K562 (cell line): ENCODE results near the gene ZBTB32. TPM values are rescaled to one million over a fixed set of nuclear protein-coding genes. Genes with fewer than 3 reads are reported as not detected.

Experiments used
- BCL6 ChIP-seq: fragments of 250-450 bp; sonication (Bioruptor Pico); IDR thresholded peaks from 2 replicates; pipeline ENCODE4 v1.4.0; 2020
- DNMT1 ChIP-seq: fragments of 450-650 bp; IDR thresholded peaks from 2 replicates; pipeline ENCODE4 v1.6.1; 2016; ENCODE audit warnings: antibody characterized with exemption, mild to moderate bottlenecking
- GATAD2B ChIP-seq: fragments of 450-650 bp; IDR thresholded peaks from 2 replicates; pipeline ENCODE4 v1.6.1; 2017; ENCODE audit warnings: mild to moderate bottlenecking, borderline replicate concordance
- HLTF ChIP-seq: fragments of 450-650 bp; IDR thresholded peaks from 2 replicates; pipeline ENCODE4 v1.6.1; 2016
- HMG20A ChIP-seq: fragments of 450-650 bp; formaldehyde crosslinking; conservative IDR thresholded peaks from 2 replicates; pipeline ENCODE4 v1.4.0; 2020; ENCODE audit warnings: mild to moderate bottlenecking, mixed read lengths
- KDM1A ChIP-seq, 2 experiments: fragments of 450-650 bp; IDR thresholded peaks; 2 replicates each; pipeline ENCODE4 v1.6.1; 2016; ENCODE audit warnings: mild to moderate bottlenecking in 2 of 2
- RBM25 ChIP-seq: fragments of 200-400 bp; formaldehyde crosslinking; IDR thresholded peaks from 2 replicates; pipeline ENCODE4 v1.6.1; 2018; ENCODE audit warnings: low read length, low read depth, moderate library complexity; ENCODE audit not compliant: severe bottlenecking
- RBM39 ChIP-seq: fragments of 200-400 bp; formaldehyde crosslinking; optimal IDR thresholded peaks from 2 replicates; pipeline ENCODE3; 2018; ENCODE audit warnings: low read depth, low read length
- SMARCC2 ChIP-seq: fragments of 450-650 bp; IDR thresholded peaks from 2 replicates; pipeline ENCODE4 v1.6.1; 2017; ENCODE audit warnings: antibody characterized with exemption, moderate library complexity, mild to moderate bottlenecking, low read depth
- ZNF12 ChIP-seq: sonication (generic); formaldehyde crosslinking; IDR thresholded peaks from 2 replicates; pipeline ENCODE4 v1.4.0; 2020; ENCODE audit warnings: mild to moderate bottlenecking, missing genetic modification reagents
- polyA plus RNA-seq, 8 experiments: library from polyadenylated mRNA; depleted of rRNA in 4 of 8; stranded (reverse) in 5 of 8; unstranded in 3 of 8; fragments of >200 nt; fragmentation: Nextera tagmentation in 2 of 8; fragmentation: Illumina TruSeq in 1 of 8; extraction: Ambion mirVana in 2 of 8; extraction: Trizol in 1 of 8; gene quantifications; 2 replicates each; pipeline versions ENCODE4 v1.2.1 to v1.2.3, GENCODE V29; 2011 to 2014; ENCODE audit warnings: inconsistent platforms in 1 of 8, missing spikeins in 1 of 8
- total RNA-seq, 7 experiments: library from RNA; depleted of rRNA in 6 of 7; stranded (reverse); fragments of >200 nt in 6 of 7; fragmentation: Illumina TruSeq in 2 of 7; extraction: Trizol in 2 of 7; gene quantifications; 2 replicates each; pipeline versions ENCODE4 v1.2.1 to v1.2.3, GENCODE V29; 2011 to 2021; ENCODE audit warnings: low replicate concordance in 1 of 7
- TF ChIP-seq, protein P1 (sequence below): IDR thresholded peaks from 2 replicates; pipeline ENCODE4 v1.6.1; 2011; ENCODE audit warnings: borderline replicate concordance, low read depth, mild to moderate bottlenecking, moderate library complexity, low read length; ENCODE audit not compliant: insufficient read depth, poor library complexity, severe bottlenecking
- TF ChIP-seq, protein P2 (sequence below): fragments of 250-450 bp; sonication (Bioruptor Pico); IDR thresholded peaks from 2 replicates; pipeline ENCODE4 v1.5.0; 2022; ENCODE audit warnings: mild to moderate bottlenecking
- TF ChIP-seq, protein P3 (sequence below): fragments of 250-450 bp; sonication (Bioruptor Pico); IDR thresholded peaks from 2 replicates; pipeline ENCODE4 v1.6.1; 2021; ENCODE audit warnings: mild to moderate bottlenecking
- TF ChIP-seq, protein P4 (sequence below): fragments of 200-800 bp; sonication (Bioruptor generic); IDR thresholded peaks from 2 replicates; pipeline ENCODE4 v1.6.1; 2017; ENCODE audit warnings: missing genetic modification characterization, missing compliant biosample characterization
- TF ChIP-seq, protein P5 (sequence below), 2 experiments: fragments of 150-350 bp in 1 of 2; IDR thresholded peaks; 2 replicates each; pipeline ENCODE4 v1.6.1; 2012 to 2016; ENCODE audit warnings: low read depth in 2 of 2, low read length in 2 of 2, mild to moderate bottlenecking in 1 of 2, moderate library complexity in 1 of 2
- TF ChIP-seq, protein P6 (sequence below): sonication (generic); formaldehyde crosslinking; IDR thresholded peaks from 2 replicates; pipeline ENCODE4 v1.9.0; 2022; ENCODE audit warnings: mild to moderate bottlenecking, missing genetic modification reagents

Gene ZBTB32
- total and polyA plus RNA-seq, 9 of the 15 experiments (the other 6 are each of a cell fraction or from before 2014, with no cell fraction given): 0.20 TPM; not detected in 8

DNA sequence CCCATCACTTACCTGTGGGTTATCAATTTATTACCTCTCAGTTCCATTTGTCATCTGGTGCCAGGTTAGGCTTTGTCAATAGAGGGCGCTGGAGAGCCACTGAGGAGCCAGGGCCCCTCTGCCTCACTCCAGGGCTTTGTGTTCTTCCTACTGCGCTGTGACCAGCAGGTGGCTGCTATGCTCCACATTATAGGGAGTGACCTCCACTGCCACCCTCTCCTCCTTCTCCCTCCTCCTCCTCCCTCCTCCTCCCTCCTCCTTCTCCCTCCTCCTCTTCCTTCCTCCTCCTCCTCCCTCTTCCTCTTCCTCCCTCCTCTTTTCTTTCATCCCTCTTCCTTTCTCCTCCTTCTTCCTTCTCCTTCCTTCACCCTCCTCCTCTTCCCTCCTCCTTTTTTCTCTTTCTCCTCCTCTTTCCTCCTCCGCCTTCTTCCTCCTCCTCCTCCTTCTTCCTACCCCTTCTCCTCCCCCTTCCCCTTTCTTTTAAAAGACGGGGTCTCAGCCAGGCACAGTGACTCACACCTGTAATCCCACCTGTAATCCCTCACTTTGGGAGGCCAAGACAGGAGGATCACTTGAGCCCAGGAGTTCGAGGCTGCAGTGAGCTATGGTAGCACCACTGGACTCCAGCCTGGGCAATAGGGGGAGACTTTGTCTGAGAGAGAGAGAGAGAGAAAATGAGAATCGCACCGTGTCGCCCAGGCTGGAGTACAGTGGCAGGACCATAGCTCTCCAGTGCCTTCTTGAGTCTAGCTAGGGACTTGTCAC is 10.3 kb upstream of the ZBTB32 start (continued):
- TF ChIP-seq, protein P1, sequence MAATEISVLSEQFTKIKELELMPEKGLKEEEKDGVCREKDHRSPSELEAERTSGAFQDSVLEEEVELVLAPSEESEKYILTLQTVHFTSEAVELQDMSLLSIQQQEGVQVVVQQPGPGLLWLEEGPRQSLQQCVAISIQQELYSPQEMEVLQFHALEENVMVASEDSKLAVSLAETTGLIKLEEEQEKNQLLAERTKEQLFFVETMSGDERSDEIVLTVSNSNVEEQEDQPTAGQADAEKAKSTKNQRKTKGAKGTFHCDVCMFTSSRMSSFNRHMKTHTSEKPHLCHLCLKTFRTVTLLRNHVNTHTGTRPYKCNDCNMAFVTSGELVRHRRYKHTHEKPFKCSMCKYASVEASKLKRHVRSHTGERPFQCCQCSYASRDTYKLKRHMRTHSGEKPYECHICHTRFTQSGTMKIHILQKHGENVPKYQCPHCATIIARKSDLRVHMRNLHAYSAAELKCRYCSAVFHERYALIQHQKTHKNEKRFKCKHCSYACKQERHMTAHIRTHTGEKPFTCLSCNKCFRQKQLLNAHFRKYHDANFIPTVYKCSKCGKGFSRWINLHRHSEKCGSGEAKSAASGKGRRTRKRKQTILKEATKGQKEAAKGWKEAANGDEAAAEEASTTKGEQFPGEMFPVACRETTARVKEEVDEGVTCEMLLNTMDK: peak; percentile 52
- TF ChIP-seq GATAD2B: no peak
- TF ChIP-seq RBM25: peak; percentile 39
- TF ChIP-seq, protein P2, sequence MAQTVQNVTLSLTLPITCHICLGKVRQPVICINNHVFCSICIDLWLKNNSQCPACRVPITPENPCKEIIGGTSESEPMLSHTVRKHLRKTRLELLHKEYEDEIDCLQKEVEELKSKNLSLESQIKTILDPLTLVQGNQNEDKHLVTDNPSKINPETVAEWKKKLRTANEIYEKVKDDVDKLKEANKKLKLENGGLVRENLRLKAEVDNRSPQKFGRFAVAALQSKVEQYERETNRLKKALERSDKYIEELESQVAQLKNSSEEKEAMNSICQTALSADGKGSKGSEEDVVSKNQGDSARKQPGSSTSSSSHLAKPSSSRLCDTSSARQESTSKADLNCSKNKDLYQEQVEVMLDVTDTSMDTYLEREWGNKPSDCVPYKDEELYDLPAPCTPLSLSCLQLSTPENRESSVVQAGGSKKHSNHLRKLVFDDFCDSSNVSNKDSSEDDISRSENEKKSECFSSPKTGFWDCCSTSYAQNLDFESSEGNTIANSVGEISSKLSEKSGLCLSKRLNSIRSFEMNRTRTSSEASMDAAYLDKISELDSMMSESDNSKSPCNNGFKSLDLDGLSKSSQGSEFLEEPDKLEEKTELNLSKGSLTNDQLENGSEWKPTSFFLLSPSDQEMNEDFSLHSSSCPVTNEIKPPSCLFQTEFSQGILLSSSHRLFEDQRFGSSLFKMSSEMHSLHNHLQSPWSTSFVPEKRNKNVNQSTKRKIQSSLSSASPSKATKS (CRISPR knock-in tag): no peak
- no peak for TF ChIP-seq RBM39
- TF ChIP-seq, protein P3, sequence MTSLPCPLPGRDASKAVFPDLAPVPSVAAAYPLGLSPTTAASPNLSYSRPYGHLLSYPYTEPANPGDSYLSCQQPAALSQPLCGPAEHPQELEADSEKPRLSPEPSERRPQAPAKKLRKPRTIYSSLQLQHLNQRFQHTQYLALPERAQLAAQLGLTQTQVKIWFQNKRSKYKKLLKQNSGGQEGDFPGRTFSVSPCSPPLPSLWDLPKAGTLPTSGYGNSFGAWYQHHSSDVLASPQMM (CRISPR knock-in tag): no peak
- no peak for TF ChIP-seq ZNF12
- no peak for TF ChIP-seq BCL6 (CRISPR knock-in tag)
- TF ChIP-seq SMARCC2: no peak
- TF ChIP-seq DNMT1: no peak
- TF ChIP-seq KDM1A (IDR thresholded peaks at IDR 0.05): peak; percentile 70 to 77; a peak in 3 of 4 replicates
- no peak for TF ChIP-seq HMG20A (CRISPR knock-in tag)
- TF ChIP-seq, protein P4, sequence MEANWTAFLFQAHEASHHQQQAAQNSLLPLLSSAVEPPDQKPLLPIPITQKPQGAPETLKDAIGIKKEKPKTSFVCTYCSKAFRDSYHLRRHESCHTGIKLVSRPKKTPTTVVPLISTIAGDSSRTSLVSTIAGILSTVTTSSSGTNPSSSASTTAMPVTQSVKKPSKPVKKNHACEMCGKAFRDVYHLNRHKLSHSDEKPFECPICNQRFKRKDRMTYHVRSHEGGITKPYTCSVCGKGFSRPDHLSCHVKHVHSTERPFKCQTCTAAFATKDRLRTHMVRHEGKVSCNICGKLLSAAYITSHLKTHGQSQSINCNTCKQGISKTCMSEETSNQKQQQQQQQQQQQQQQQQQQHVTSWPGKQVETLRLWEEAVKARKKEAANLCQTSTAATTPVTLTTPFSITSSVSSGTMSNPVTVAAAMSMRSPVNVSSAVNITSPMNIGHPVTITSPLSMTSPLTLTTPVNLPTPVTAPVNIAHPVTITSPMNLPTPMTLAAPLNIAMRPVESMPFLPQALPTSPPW (CRISPR knock-in tag): peak; percentile 59
- TF ChIP-seq, protein P5, sequence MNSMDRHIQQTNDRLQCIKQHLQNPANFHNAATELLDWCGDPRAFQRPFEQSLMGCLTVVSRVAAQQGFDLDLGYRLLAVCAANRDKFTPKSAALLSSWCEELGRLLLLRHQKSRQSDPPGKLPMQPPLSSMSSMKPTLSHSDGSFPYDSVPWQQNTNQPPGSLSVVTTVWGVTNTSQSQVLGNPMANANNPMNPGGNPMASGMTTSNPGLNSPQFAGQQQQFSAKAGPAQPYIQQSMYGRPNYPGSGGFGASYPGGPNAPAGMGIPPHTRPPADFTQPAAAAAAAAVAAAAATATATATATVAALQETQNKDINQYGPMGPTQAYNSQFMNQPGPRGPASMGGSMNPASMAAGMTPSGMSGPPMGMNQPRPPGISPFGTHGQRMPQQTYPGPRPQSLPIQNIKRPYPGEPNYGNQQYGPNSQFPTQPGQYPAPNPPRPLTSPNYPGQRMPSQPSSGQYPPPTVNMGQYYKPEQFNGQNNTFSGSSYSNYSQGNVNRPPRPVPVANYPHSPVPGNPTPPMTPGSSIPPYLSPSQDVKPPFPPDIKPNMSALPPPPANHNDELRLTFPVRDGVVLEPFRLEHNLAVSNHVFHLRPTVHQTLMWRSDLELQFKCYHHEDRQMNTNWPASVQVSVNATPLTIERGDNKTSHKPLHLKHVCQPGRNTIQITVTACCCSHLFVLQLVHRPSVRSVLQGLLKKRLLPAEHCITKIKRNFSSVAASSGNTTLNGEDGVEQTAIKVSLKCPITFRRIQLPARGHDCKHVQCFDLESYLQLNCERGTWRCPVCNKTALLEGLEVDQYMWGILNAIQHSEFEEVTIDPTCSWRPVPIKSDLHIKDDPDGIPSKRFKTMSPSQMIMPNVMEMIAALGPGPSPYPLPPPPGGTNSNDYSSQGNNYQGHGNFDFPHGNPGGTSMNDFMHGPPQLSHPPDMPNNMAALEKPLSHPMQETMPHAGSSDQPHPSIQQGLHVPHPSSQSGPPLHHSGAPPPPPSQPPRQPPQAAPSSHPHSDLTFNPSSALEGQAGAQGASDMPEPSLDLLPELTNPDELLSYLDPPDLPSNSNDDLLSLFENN (IDR thresholded peaks at IDR 0.05; ENCODE audit: low read depth in 2 of 2, low read length in 2 of 2): 0 out of 4 replicates have a peak, but pooled peaks of 1 of the 2 experiments have one; percentile 50
- TF ChIP-seq, protein P6, sequence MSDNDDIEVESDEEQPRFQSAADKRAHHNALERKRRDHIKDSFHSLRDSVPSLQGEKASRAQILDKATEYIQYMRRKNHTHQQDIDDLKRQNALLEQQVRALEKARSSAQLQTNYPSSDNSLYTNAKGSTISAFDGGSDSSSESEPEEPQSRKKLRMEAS (CRISPR knock-in tag): no peak
- peak; percentile 79; the same call in 1 of the 2 replicates for TF ChIP-seq HLTF
